ENCODE data around the gene UBE2C.

DNA sequence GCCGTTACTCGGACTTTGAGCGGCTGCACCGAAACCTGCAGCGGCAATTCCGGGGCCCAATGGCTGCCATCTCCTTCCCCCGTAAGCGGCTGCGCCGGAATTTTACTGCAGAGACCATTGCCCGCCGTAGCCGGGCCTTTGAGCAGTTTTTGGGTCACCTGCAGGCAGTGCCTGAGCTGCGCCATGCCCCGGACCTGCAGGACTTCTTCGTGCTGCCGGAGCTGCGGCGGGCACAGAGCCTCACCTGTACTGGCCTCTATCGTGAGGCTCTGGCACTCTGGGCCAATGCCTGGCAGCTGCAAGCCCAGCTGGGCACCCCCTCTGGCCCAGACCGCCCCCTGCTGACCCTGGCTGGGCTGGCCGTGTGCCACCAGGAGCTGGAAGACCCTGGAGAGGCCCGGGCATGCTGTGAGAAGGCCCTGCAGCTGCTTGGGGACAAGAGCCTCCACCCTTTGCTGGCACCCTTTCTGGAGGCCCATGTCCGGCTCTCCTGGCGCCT is 28.3 kb downstream of the UBE2C start:
- TF ChIP-seq, protein P1, sequence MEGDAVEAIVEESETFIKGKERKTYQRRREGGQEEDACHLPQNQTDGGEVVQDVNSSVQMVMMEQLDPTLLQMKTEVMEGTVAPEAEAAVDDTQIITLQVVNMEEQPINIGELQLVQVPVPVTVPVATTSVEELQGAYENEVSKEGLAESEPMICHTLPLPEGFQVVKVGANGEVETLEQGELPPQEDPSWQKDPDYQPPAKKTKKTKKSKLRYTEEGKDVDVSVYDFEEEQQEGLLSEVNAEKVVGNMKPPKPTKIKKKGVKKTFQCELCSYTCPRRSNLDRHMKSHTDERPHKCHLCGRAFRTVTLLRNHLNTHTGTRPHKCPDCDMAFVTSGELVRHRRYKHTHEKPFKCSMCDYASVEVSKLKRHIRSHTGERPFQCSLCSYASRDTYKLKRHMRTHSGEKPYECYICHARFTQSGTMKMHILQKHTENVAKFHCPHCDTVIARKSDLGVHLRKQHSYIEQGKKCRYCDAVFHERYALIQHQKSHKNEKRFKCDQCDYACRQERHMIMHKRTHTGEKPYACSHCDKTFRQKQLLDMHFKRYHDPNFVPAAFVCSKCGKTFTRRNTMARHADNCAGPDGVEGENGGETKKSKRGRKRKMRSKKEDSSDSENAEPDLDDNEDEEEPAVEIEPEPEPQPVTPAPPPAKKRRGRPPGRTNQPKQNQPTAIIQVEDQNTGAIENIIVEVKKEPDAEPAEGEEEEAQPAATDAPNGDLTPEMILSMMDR (IDR thresholded peaks at IDR 0.05) = no peak
- no peak for TF ChIP-seq POLR2A (IDR thresholded peaks at IDR 0.05)
- TF ChIP-seq EP300 (IDR thresholded peaks at IDR 0.05) = no peak
